NCI-H748 (cell line): ENCODE measurements around the gene MBD3.
"Not testable (repeated sequence)": the region's sequence is repeated elsewhere in the genome, so short reads cannot be mapped to it uniquely, and the experiment has no call there.

ENCODE experiments used
- DNase-seq: peaks from one replicate; lab custom pipeline; 2025; ENCODE audit not compliant: unreplicated experiment; lab: John Stamatoyannopoulos, UW

MBD3 gene

DNA sequence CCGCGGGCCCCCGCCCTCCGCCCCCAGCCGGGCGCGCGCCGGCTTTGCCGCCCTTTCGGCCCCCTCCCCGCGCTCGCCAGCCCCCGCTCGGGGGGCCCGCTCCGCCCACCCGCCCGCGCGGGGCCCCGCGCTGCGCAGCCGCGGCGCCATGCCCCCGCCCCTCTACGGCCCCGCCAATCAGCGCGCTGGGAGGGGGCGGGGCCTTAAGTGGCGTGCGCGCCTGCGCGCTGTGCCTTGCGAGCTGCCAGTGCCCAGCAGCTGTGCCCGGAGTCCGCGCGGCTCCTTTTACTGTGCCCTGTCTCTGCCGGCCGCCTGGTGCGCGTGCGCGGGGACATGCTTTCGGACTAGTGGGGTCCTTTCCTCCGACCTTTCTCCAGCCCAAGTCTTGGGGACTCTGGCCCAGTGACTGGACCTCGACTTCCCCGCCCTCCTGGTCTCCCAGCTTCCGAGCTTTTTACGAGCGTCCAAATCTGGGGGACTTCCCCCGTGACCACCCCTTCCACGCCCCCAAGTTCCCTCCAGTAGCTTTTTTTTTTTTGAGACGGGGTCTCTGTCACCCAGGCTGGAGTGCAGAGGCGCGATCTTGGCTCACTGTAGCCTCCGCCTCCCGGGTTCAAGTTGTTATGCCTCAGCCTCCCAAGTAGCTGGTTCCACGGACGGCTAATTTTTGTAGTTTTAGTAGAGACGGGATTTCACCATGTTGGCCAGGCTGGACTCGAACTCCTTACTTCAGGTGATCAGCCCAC lies at the start of gene MBD3:
TSS of gene MBD3 (minus strand) at position 111 of the 746 bp plus-strand sequence. CDS start 234 bp downstream, outside the sequence.
- DNase-seq: peak; percentile 91

DNA sequence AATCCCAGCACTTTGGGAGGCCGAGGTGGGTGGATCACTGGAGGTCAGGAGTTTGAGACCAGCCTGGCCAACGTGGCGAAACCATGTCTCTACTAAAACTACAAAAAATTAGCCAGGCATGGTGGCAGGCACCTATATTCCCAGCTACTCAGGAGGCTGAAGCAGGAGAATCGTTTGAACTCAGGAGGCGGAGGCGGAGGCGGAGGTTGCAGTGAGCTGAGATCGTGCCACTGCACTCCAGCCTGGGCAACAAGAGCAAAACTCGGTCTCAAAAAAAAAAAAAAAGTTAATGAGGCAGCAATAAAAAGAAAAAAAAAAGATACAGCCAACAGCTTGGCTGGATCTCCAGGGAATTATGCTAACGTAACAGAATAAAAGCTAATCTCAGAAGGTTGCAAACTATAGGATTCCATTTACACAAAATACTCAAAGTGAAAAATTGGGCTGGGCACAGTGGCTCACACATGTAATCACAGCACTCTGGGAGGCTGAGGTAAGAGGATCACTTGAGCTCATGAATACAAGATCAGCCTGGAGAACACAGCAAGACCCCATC lies 48.3 kb upstream of the MBD3 start:
- DNase-seq: not testable (repeated sequence)

DNA sequence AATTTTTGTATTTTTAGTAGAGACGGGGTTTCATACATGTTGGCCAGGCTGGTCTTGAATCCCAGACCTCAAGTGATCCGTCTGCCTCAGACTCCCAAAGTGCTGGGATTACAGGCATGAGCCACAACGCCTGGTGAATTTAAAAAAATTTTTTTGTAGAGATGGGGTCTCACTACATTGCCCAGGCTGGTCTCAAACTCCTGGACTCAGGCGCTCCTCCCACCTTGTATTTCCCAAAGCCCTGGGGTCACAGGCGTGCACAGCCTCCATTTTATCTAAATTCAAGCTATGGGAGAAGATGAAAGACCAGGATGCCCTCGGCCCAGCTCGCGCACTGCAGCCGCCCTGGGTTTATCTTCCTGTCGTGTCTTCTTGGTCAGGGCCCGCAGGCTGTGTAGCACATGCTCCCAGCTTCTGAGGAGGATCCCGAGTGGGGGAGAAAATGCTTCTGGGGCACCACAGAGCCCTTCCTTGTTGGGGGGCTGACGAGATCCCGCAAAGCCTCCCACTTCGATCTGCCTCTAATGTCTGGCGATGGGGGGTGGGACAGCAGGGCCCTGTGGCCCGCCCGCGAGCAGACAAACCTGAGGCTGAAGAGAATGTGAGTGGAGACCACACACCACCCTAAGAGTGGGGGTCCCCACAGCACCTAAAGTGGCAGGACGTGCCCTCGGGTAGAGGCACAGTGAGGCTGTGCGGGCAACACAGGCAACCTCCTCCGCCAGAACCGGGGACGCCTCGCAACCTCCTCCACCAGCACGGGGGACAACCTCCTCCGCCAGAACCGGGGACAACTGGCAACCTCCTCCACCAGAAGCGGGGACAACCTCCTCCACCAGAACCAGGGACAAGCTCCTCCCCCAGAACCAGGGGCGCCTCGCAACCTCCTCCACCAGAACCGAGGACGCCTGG lies 43.9 kb upstream of the MBD3 start:
- no peak for DNase-seq

DNA sequence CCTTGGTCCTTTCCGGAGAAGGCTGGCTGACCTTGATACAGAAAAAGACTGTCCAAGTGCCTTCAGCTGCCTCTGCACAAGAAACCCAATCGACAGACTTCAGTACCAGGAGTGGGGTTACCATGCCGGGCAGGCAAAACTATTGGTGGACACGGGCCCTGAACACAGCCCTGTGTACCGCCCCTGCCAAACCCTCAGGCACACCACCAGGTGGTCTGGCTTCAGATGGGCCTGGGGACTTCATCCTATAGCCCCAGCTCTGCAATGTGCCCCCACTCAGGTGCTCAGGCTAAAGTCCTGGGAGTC lies 42.2 kb upstream of the MBD3 start:
- no peak for DNase-seq

DNA sequence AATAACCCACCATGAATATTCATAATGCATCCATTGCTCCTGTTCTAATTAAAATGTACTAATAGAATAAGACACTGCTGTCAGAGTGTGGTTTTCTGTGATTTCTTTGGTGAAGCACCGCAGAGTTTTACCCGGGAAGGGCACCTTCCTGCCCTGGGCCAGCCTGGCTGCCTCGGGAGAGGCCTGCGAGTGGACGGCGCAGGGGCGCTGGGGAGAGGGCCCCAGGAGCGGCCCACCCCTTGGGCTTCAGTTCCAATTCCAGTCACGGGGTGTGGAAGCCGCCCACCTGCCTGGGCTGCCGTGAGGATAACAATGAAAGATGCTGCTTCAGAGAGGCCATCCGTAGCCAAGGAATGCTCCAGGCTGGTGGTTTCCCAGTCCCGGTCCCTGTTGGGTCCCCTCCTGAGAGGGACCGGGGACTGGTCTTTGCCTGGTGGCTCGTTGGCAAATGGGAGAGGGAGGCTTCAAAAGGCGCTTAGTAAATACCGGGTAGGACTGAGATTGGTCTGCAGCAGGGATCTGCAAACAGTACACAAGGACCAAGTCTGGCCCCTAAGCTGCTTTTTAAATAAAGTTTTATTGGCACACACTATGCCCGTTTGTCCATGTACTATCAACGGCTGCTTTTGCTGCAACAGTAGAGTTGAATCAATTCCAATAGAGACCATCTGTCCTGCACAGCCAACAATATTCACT lies 41.7 kb upstream of the MBD3 start:
- DNase-seq: no peak

GRCh38 chr19:1633269-1633826 lies 40.7 kb upstream of the MBD3 start:
- DNase-seq: no peak

GRCh38 chr19:1632462-1633268 lies 40.0 kb upstream of the MBD3 start:
- DNase-seq: no peak

DNA sequence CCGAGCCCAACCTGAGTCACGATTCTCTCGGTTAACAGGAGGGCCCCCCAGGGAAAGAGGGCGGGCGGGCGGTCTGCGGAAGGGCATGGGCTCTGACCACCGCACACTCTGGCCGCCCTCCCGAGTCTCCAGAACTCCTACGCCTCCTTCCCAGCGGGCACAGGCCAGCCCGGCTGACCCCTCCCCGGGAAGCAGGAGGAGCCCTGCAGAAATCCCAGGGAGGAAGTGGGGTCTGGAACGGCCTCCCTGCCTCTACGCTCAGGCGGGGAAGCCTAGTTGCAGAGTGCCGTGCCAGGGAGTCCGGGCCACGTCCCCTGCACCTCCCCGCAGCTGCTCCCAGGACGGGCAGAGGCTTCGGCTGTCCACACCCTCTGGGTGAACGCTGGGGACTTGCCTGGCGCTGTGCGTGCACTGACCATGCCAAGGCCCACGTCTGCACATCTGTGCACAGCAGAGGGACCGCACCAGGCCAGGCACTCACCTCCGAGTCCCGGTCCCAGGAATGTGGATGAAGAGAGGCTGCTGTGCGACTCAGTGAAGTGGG lies 39.0 kb upstream of the MBD3 start:
- no peak for DNase-seq

DNA sequence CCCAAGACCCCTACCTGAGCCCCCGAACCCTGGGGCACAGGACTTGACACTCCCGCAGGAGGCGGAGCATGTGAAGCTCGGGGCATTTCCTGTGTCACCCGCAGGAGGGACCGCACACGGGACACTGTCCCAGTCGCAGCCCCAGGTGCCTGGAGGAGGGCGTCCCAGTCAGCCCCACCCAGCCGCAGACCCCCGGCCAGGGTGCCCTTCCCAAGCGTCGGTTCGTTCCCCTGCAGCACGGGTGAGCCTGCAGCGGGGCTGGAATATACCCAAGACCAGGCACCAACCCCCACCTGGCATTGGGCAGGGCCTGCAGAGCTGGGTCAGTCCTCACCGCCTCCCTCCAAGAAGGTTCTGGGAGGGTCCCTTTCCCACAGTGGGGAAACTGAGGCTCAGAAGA lies 38.1 kb upstream of the MBD3 start:
- DNase-seq: no peak

- DNase-seq: no peak
These were observed 37.3 kb upstream of the MBD3 start for GRCh38 chr19:1630012-1630411.

DNA sequence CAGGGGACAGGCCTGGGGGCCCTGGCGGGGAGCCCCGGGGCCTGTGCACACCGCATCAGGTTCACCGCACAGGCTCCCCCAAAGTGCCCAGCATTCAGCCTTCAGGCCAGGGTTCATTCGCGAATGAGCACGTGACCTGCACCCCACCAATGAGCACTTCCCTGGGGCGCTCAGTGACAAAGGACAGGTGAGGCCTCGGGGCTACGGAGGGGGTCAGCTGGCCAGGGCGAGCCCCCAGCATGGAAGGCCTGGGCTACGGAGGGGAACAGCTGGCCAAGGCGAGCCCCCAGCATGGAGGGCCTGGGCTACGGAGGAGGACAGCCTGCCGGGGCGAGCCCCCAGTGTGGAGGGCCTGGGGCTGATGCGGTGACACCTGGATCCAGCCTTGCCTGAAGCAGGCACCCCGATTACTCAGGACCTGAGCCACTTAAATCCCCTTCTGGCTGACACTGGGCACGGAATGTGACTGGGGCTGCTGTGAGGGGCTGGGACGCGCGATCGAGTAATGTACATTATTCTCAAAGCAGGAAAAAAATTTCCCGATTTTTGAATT lies 36.7 kb upstream of the MBD3 start:
- DNase-seq: no peak

- no peak for DNase-seq
These were observed 34.5 kb upstream of the MBD3 start for GRCh38 chr19:1627194-1627593.

GRCh38 chr19:1626417-1627010 lies 33.8 kb upstream of the MBD3 start:
- DNase-seq: no peak

DNA sequence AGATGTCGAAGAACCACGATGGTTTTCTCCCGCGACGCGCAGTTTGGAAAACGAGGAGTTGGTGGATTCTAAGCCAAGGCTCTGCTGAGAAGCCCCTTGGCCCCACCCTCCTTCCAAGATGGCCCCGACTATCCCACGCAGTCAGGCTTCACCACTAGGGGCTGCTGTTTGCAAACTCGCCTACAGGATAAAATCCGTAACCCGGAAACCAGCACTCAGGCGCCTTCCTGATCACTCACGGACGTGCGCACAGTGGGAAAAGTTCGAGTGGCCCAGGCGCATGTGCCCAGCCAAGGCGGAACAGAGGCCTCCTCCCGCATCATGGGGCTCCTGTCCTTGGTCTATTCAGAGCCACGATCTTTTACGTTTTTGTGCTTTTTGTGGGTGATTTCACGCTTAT lies 31.8 kb upstream of the MBD3 start:
- DNase-seq: peak; percentile 32

DNA sequence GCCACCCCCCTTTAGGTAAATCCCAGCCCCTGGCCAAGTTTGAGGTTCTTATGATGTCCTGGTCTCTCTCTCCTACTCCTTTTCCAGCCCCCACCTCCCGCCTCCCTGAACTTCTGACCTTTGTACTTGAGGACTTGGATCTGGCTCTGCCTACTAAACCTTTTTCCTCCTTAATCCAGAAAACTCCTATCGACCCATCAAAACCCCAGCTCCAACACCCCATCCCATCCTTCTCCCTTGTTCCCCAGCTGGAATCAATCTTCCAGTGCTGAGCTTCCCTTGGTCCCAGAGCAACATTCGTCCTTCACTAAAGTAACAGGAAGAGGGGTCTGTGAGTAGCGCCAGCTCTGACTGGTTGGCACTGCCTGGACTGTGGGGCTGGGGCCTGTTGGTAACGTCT lies 29.9 kb upstream of the MBD3 start:
- no peak for DNase-seq

DNA sequence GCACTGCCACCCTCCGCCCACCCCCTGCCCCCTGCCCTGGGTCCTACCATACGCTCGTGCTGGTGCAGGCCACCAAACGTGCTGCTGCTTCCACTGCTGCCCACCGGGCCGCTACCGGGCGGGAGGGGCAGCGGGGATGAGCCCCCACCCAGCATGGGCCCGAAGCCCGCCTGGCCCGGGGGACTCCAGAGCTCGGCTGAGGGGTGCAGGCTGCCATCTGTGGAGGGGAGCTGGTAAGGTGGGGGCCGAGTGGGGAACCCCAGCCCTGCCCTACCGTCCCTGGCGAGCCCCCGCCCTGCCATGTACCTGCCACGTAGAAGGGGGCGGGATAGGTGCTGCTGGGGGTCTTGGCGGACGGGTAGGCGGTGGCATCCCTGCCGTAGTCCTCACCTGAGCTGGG lies 29.3 kb upstream of the MBD3 start:
- DNase-seq: no peak

DNA sequence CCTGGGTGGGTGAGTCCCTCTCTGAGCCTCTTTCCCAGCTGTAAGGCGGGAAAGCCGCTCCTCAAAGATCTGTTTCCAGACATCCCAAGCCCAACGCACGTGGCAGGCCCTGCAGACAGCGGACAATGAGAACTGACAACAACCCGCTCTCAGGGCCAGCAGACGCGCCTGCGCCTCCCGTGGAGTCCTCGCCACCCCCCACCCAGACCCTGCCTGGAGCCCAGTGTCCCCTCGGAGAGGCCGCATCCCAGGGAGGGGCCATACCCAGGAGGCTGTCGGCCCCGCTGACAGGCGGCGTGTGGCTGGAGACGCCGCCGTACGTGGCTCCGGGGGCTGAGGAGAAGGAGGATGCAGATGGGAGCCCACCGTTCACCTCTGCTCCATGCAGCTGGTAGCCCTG lies 28.9 kb upstream of the MBD3 start:
- no peak for DNase-seq

- no peak for DNase-seq
These were observed 28.4 kb upstream of the MBD3 start for GRCh38 chr19:1621021-1621420.

- no peak for DNase-seq
These were observed 27.8 kb upstream of the MBD3 start for GRCh38 chr19:1620502-1620901.
